Stimulated activated CD4-positive, alpha-beta T cell treated with anti-CD3 and anti-CD28 coated beads, Interleukin-4, amount 100 ng/mL, for 1 hour (primary cell): ENCODE measurements around the gene CBLB.
"Not testable (repeated sequence)": the region's sequence is repeated elsewhere in the genome, so short reads cannot be mapped to it uniquely, and the experiment has no call there.

Experiments
- DNase-seq: peaks from one replicate; pipeline ENCODE4 v3.0.0-alpha.2; 2020

The CBLB gene

DNA sequence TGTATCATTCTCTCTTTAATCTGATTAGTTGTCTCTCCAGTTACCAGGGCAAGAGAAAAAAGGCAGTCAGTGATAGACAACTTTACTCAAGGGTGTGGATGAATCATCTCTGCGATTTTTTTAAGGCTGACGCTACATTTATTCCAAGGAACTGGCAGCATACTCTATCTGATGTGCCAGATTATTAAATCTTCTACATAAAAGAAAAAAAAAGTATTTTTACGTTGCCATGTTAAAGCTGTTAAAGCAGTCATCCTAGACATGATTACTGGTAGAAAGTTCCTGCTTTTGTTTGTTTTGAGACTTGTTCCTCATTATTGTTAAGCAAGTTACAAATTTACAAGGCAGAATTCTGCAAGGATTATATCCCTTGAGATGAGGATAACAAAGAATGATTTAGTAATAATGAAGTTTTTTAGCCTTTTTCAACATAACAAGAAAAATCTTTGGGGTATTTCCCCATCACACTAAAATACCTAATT is 121.7 kb downstream of the CBLB start:
- DNase-seq, result no peak

DNA sequence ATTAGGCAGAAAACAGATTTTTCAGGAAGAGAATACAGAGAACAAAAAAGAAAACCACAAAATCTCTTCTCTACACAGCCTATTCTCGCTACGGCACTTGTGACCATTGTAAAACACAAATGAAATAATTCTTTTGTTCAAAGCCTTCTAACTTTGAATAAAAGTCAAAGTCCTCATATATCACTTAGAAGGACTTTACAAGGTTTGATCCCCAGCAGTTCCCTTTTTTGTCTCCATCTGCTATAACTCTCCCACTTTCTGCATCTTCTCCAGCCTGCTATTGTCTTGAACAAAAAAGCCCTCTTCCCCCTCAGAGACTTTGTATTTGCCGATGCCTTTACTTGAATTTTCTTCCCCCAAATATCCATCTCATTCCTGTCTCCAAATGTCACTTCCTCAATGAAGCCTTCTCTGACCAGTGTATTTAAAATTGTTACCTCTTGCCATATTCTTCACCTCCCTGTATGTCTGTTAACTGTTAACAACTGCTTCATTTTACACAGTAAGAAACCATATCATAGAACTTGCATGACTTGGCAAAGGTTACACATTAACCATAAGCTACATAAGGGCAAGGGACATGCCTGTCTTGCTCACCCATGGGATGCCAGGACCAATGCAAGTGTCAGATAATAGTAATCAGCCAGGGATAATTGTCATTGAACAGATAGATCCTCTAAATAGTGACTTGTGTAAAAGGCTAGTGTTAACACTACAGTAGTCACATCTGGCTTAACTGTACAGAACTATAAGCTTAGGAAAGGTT is 122.4 kb downstream of the CBLB start:
- DNase-seq, result no peak

DNA sequence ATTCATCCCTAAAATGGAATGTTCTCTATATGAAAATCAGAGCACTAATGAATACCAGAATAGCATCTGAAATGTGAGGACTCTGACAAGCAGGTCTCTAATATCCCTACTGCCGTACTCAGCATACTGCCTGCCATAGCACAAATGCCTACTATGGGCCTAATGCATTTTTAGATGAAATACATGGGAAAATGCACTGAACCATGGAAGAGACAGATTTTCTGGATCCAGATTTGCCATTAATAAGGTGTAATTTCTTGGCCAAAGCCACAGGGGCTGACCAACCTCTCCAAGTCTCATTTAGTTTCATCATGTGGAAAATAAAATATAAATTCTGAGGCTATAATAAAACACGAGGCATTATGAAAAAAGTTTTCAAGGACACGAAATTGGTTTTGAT is 123.8 kb downstream of the CBLB start:
- DNase-seq, result no peak

DNA sequence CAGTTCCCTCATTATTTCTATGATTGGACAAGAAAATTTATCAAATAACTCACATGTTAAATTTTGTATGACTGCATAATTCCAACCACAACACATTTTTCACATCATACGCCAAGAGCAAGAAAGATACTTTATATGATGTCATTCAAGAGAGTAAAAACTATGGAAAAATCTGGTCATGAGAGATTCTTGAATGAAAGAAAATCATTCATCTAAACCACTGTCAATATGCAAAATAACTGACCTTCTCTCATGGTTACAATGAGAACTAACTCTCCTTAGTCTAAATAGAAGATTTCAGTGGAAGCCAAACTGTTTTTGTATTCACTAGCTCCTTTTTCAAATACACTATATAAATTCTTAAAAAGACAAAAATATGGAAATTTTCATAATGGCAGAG is 124.6 kb downstream of the CBLB start:
- no peak for DNase-seq

DNA sequence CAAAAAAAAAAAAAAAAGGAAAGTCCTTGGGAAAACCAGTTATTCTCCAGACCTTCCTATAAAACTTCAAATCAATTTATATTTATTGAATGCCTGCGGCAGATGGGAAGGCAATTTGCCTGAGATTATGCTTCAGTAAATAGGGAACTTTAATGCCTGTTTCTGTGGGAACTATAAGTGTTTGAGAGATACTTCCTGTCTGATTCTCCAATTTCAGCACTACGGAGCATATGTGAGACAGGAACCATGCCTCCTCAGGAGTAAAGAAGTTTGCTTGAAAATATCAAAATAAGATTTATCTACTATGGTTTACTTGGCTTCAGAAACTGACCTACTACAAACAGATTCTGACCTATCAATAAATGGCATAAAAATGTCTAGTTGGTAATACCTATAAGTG is 135.5 kb downstream of the CBLB start:
- DNase-seq, result no peak

DNA sequence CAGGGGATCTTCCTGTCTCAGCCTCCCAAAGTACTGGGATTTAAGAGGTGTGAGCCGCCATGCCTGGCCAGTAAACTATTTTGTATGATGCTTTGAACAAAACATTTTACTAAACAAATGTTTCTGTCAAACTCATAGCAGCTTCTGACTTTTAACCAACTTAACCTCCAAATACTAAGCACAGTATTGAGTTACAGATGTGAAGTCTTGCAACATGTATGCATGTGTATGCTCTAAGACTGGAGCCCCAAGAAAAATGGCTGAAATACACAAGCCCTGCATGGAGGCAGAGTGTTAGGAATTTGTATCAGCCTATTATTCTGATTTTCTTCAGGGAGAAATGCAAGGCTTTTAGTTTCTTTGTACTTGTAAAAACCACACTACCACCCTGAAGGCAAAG is 137.1 kb downstream of the CBLB start:
- no peak for DNase-seq

DNA sequence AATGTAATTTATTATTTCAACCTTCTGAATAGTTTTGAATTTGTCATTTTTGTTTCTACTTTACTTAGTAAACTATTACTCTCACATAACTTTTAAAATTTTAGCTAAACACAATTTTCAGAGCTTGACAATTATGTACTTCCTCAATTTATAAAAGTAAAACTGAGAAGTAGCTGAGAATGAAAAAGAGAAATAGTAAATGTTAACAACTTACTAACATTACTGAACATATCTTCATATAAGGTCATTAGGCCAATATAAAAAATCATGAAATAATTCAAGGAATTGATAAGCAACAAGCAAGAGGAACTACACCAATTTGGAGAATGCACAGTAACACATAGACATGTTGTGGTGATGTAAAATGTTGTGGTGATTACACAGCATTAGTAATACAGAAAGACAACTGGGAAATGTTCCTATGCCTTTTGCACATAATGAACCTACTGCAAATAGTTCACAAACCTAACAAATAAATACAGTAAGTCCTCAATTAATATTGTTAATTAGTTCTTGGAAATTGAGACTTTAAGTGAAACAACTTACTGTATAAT is 137.9 kb downstream of the CBLB start:
- DNase-seq, result no peak

DNA sequence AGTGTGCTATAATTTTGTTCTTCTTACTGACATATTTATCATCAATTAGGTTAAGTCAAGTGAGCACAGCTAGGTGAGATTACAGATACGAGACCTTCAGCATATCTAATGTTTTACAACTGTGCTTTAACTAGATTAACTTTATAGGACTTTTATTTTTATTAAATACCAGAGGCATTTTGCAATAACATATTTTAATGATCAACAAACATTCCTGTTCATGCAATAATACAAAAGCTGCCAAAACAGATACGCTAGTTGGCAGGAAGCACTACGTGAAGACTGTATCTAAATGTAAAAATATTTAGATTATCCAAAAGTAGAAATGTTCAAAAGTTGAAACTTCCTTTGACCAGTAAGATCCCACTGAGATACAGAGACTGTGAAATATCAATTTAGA is 139.1 kb downstream of the CBLB start:
- DNase-seq, result no peak

DNA sequence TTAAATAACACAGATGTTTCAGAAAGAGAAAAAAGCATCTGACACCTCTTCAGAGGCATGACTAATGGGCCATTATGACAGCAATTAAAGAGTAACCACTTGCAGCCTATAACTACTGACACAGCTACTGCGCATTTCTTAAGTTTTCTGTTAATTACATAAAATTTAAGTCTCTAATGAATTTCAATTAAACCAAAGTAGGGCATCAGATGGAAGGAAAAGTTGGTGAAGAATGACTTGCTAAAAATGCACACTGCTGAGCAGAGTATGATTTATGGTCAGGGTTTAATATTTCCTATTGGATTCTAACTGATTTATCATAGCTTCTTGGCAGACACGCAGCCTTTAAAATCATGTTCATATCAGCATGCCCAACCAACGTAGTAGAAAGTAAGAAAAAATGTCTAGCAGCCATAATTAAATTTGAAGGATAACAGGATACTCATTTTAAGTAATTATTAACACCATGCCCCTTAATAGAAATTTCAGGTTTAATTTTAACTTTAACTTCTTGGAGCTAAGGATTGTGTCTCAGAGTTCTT is 140.0 kb downstream of the CBLB start:
- DNase-seq, result no peak

DNA sequence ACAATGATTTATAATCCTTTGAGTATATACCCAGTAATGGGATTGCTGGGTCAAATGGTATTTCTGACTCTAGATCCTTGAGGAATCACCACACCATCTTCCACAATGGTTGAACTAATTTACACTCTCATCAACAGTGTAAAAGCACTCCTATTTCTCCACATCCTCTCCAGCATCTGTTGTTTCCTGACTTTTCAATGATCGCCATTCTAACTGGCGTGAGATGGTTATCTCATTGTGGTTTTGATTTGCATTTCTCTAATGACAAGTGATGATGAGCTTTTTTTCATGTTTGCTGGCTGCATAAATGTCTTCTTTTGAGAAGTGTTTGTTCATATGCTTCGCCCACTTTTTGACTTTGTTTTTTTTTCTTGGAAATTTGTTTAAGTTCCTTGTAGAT is 141.8 kb downstream of the CBLB start:
- not testable (repeated sequence) for DNase-seq

DNA sequence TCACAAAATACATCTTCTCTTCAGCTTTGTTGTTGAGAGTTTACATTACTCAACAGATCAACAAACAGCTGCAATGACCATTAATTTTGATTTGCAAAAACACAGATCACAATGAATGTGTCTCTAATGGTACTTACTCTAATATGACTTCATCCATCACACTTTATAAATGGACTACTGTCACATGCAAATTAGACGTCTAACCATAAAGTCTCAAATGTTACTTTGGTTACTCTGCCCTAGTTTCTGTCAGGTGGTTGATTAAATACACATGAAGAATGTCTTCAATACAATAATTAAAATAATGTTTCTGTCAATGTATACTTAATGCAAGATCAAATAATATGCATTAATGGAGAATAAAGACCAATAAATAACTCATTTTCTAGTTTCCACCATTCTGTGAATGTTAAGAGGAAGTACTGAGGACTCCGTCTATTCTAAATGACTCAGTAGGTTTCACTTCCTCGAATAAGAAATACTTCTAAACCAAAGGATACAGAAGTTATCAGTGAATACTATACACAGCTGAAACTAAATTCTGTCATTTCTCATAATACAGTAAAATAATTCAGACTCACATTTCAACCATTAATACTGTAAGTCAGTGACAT is 145.8 kb downstream of the CBLB start:
- no peak for DNase-seq

DNA sequence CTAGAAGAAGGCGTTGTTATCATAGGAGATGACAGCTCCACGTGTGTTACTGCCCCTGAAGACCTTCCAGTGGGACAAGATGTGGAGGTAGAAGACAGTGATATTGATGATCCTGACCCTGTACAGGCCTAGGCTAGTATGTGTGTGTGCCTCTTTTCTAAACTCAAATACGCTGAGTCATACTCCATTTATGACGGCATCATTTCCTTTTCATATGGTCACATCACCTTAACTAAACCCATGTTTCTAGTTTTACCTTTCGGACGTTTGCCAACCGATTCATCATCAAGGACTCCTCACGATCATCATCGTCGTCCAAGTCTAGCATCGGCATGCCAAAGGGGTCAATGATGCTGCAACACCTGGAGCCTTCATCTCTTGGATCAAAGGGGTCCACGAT is 149.0 kb downstream of the CBLB start:
- DNase-seq, result no peak

DNA sequence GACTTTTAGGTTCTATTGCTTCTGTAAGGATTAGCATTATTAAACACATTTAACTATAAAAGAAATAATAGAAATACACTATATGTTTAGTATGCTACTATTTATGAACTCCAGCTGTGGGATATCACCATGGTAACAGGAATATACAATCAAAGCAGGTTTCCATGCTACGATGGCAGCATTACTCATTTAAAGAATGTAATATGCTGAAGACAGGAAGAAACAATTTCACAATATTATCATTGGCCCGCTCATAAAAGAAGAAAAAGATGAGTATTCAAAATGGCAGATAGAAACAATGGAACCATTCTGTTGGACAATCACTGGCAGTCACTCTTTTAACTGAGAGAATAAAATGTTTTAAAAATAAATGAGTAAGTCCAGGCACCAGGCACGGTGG is 153.4 kb downstream of the CBLB start:
- DNase-seq, result no peak

DNA sequence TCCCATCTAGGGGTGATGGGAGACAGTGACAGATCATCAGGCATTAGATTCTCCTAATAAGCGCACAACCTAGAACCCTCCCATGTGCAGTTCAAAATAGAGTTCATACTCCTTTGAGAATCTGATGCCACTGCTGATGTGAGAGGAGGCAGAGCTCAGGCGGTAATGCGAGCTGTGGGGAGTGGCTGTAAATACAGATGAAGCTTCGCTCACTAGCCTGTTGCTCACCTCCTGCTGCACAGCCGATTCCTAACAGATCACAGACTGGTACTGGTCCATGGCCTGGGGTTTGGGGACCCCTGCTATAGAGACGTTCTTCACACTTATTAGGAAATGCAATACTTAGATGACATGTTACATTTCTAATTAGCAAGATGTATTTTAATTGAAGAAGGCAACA is 154.4 kb downstream of the CBLB start:
- no peak for DNase-seq

DNA sequence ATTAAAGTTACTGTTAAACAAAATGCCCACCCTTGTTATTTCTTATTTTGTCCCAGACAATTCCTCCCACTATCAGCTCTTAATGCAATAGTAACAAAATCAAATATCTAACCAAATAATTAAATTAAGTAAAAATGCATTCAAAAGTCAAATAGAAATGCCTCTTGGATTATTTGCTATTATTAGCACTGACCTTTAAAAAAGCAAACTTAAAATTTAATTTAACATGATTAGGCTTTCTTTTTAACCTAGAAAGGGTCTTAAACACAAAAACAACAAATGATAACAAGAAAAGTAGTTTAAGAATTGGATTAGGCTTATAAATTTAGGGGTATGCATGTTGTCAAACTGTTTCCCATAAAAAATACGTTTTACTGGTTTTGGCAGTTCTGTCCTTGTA is 159.8 kb downstream of the CBLB start:
- DNase-seq, result no peak

DNA sequence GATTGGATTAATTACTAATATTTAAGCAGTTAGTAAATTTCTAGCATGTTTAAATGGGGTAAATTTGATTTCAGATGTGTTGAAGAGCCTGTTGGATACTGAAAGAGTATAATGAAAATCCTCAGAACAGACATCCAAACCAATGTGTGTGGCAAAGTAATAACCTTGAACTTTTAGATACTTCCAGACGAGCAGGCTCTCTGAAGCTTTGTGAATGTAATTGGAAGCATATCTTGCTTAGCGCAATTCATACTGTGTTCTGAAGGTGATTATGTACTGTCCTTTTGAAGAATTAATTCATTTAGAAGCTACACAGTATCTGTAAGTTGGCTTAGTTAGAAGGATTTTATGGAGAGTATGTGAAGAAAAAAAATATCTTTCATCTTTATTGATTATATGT is 161.8 kb downstream of the CBLB start:
- DNase-seq, result no peak

DNA sequence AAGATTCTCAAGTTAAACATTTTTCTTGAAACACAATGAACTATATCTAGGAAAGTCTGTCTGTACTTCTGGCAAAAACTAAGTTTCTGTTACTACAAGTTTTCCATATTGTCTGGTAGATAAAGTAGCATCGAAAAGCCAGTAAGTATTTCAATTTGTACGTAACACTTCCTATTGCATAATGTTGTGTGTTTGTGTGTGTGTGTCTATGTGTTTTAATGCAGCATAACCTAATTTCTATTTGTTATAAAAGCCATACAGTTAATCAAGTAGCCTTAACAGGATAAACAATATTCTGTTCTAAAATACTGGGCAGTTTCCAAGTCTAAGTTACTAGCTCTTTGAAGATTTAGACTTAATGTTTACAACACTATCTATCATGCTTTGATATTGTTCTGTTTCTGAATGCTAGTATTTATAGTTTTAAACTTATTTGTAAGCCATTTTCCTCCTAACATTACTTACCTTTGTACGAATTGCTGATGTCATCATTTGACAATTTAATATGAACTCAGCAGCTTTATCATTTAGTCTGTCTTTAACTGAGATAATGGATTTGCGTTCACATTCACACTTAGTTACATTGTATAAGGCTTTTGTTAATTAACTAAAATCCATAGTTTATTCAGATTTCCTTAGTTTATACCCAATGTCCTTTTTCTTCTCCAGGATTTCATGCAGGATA is 163.9 kb downstream of the CBLB start:
- no peak for DNase-seq

DNA sequence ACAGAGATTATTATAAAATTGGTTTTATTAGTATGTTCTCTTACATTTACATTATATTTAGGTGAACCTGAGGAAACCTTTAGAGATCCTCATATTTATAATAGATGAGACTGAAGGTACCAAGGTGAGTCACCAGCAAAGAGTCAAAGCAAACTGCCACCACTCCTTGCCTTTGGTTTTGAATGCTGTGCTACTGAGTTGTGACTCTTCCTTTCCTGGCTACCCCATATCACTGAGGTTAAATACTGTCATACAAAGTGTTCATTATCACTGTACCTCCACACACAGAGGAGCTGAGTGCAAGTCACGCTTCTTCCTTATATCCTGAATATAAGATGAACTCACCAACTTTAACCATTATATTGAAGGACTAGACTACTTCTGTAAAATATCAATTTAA is 168.2 kb downstream of the CBLB start:
- DNase-seq, result no peak

DNA sequence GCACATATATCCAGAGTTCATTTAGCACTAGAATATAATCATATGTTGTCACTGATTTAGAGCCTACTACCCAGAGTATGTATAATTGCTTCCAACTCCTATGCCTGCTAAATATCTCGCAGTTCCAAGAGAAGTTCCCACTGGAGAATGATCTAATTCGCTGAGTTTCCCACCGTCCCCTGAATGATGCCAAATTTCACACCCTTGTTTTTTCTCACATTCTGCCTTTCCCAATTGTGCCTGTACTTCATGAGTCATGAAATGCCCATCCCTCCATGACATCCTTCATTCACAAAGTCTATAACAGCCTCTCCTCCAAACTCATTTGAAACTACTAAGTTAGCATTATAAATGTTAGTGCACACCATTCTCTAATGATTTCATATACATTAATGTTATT is 177.2 kb downstream of the CBLB start:
- DNase-seq, result no peak

DNA sequence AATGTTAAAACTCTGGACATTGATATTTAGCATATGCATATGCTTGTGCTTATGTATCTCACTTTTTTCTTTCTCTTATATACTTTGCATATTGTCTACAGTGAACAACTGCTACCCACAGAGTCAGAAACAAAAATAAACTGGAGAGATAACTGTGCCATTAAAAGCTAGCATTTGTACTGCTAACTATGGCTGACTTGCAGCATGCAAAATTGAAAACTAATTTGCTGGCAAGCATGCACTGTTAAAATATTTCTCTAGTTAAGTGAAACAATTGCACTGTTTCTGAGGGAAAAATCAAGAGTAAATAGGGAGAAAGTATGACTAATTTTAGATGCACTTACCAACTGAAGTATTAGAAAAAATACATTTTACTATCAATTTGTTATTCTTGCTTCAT is 177.8 kb downstream of the CBLB start:
- no peak for DNase-seq

DNA sequence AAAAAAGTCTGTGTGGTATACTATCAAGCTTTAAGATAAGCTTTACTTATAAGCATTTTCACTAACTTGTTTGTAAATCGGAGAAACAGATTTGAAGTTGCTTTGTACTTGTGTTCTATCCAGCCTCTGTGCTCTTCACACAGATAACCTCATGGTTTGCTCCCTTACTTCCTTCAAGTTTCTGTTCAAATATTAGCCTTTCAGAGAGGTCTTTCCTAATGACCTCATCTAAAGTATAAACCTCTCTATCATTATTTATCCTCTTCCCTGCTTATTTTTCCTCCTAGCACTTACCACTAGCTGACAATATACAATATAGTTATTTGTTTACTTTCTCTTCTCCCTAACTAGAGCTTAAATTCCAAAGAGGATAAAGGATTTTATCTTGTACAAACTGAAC is 180.0 kb downstream of the CBLB start:
- DNase-seq, result no peak

DNA sequence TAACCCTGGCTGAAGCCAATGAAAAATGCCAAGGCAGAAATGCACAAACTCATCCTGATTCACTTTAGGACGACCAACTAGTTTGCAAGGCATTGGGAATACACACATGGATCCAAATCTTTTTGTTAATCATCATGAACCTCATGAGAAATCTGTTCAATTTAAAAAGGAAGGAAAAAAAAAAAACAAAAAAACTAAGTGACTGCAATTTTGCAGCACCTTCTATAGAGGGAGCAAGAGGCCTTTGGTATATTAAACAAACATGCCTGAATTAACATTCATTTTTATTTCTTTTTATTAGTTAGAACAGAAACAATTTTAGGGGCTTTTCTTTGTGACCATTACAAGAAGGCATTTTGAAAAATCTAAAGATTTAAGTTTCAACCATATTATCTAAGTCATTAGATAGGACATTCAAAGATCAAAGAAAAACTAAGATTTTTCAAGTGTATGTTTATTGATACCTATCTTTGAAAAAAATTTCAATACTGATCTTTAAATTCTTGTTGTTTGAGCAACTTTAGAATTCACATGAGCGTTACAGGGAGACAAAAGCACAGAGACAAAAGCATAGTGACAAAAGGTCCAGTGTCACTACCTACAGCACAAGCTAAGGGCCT is 182.4 kb downstream of the CBLB start:
- DNase-seq, result no peak

DNA sequence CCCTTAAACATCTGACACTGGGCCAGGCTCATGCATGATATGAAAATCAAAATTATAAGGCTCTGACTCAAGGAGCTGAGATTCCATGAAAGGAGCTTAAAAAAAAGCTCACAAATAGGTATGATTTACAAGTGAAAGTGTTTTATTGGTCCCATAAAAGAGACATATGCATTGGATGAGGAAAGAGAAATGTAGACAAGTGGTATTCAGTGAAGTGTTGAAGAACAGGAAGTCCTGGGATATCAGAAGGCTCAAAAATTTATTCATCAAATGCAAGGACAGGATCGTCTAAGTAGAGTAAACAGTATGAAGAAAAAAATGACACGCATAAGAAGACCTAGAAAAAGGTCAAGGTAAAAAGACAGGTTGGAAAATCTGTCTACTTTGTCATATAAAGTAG is 188.9 kb downstream of the CBLB start:
- DNase-seq, result no peak
